Stimulated activated CD8-positive, alpha-beta memory T cell treated with anti-CD3 and anti-CD28 coated beads, Interleukin-15, amount 100 ng/mL, for 4 hours (primary cell): ENCODE data around the gene ACOT8.

Experiments
- DNase-seq, 2 donors: peaks; one replicate each; pipeline ENCODE4 v3.0.0-alpha.2; 2020; ENCODE audit warnings: low read depth in 2 of 2

ACOT8 gene

GRCh38 chr20:45796337-45797065 is 60.7 kb downstream of the ACOT8 start:
- no peak for DNase-seq

GRCh38 chr20:45792317-45793118 is 64.7 kb downstream of the ACOT8 start:
- no peak for DNase-seq
